Measurements from ENCODE around the gene ARAF.

Gene ARAF

GRCh38 chrX:47556045-47556623 is 4.9 kb upstream of the ARAF start:
- TF ChIP-seq CTCF (IDR thresholded peaks at IDR 0.05; ENCODE audit: low read depth, low read length, missing control alignments): no peak
- DNase-seq (ENCODE audit: low read depth): peak; percentile 86
- peak overlapping the region; percentile 58 for H3K4me3 ChIP-seq (ENCODE audit: low read depth, low read length)

DNA sequence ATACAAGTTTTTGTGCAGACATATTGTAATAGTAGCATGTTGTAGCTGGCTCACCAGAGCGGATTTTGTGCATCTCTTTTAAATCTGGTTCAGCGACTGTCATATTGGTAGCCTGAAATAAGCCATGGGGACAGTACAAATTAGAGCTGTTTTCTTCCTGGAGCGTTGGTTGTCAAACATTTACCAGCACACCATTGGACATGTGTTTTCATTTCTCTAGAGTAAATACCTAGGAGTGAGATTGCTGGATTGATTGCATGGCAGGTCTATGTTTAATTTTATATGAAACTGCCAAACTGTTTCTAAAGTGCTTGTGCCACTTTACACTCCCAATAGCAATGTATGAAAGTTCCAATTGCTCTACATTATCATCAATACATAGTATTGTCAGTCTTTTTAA is 2.6 kb upstream of the ARAF start:
- no peak for DNase-seq (ENCODE audit: low read depth)
- no peak overlapping the region for H3K4me3 ChIP-seq (ENCODE audit: low read depth, low read length)
- TF ChIP-seq CTCF (IDR thresholded peaks at IDR 0.05; ENCODE audit: low read depth, low read length, missing control alignments): no peak

DNA sequence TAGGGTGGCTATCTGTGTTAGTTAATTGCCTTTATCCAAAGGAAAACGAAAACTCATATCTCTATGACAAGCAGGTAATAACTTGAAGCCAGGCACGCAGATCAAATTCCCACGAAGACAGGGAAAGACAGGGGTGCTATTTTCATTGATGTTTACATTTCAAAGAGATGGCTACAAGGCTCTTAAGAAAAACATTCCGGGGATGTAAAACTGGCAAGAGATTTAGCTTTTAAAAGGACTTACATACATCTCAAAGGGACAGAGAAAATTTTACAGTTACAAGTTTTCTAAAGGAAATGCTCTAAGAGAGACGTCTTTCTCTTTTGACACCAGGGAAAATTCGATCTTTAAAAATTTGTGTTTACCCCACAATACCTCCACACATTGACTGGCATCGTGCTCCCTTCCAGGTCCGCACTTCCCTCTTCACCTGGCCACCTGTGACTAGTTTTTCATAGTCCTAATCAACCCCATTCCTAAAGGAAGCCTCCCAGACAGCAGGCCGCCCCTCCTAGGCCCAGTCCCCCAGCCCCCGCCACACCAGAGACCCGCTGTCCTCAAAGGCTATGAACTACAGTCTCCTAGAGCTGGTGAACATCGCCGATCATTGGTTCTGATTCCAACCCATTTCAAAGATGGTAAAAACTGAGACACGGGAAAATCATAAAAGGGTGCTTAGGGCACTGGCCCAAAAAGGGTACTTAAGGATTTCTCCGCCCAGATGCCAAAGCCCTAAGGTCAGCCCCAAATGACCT is 649 bp upstream of the ARAF start:
- peak overlapping the region; percentile 58 for H3K4me3 ChIP-seq (ENCODE audit: low read depth, low read length)
- no peak for TF ChIP-seq CTCF (IDR thresholded peaks at IDR 0.05; ENCODE audit: low read depth, low read length, missing control alignments)
- DNase-seq (ENCODE audit: low read depth): no peak

GRCh38 chrX:47561659-47562151 is 700 bp downstream of the ARAF start:
- H3K4me3 ChIP-seq (ENCODE audit: low read depth, low read length): peak overlapping the region; percentile 85
- no peak for TF ChIP-seq CTCF (IDR thresholded peaks at IDR 0.05; ENCODE audit: low read depth, low read length, missing control alignments)
- no peak for DNase-seq (ENCODE audit: low read depth)

- no peak overlapping the region for H3K4me3 ChIP-seq (ENCODE audit: low read depth, low read length)
- no peak for DNase-seq (ENCODE audit: low read depth)
- peak; percentile 43 for TF ChIP-seq CTCF (IDR thresholded peaks at IDR 0.05; ENCODE audit: low read depth, low read length, missing control alignments)
Observed at GRCh38 chrX:47562615-47563243, 1.7 kb downstream of the ARAF start.

DNA sequence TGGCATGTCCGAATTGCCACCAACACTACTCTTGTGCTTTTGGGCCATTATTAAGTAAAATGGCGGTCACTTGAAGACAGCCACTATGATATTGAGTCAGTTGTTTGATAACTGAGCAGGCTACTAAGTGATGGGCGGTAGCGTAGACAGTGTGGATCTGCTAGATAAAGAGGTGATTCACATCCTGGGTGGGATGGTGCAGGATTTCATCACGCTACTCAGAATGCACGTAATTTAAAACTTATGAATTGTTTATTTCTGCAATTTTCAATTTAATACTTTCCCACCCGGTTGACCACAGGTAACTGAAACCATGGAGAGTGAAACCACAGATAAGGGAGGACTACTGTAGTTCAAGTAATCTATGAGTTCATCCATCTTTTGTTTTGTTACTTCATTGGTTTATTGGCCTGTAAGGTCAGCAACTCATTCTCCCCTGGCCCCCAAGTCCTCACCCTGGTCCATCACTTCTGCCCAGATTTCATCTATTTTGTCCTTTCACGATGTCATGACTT is 2.9 kb downstream of the ARAF start:
- DNase-seq (ENCODE audit: low read depth): no peak
- no peak overlapping the region for H3K4me3 ChIP-seq (ENCODE audit: low read depth, low read length)
- no peak for TF ChIP-seq CTCF (IDR thresholded peaks at IDR 0.05; ENCODE audit: low read depth, low read length, missing control alignments)
